ENCODE measurements around the gene EPB41L3.

Gene EPB41L3

GRCh38 chr18:5424903-5425664, 118.7 kb downstream of the EPB41L3 start:
- no peaks in the 10 kb centered on the region for H3K36me3 Mint-ChIP-seq
- no peak for ATAC-seq

GRCh38 chr18:5422626-5423025, 121.2 kb downstream of the EPB41L3 start:
- H3K4me1 Mint-ChIP-seq, result no peaks in the 10 kb centered on the region
- no peak for ATAC-seq
- no peak overlapping the region for H3K4me3 Mint-ChIP-seq
- no peak overlapping the region for H3K27ac Mint-ChIP-seq
- no peaks in the 10 kb centered on the region for H3K36me3 Mint-ChIP-seq
- peaks cover 40% of the 10 kb centered on the region for H3K27me3 Mint-ChIP-seq
- no peaks in the 10 kb centered on the region for H3K9me3 Mint-ChIP-seq

More at GRCh38 chr18:5424903-5425664, 118.7 kb downstream of the EPB41L3 start:
- H3K4me1 Mint-ChIP-seq, result no peaks in the 10 kb centered on the region
- H3K9me3 Mint-ChIP-seq, result no peaks in the 10 kb centered on the region
- peaks cover 31% of the 10 kb centered on the region for H3K27me3 Mint-ChIP-seq
- no peak overlapping the region for H3K27ac Mint-ChIP-seq
- no peak overlapping the region for H3K4me3 Mint-ChIP-seq

DNA sequence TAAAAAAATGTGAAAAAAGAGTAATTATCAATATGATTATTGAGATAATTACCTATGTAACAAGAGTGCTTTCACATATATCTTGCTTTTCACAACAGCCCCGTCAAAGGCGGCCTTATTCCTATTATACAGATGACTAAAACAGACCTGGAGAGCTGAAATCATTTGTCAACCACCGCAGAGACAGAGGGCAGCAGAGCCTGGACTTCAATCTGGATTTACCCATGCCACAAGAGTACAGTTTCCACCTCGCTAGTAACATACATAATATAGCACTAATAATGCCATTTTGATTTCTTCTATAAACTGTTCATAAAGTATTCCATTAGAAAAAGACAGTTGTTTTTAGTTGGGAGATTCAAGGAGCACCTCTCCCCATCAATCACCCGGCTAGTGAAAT, 121.8 kb downstream of the EPB41L3 start:
- Mint-ChIP-seq H3K36me3 (no peaks in the 10 kb centered on the region), H3K27ac (no peak overlapping the region), H3K9me3 (no peaks in the 10 kb centered on the region), H3K4me3 (no peak overlapping the region), H3K4me1 (no peaks in the 10 kb centered on the region), H3K27me3 (peaks cover 35% of the 10 kb centered on the region)
- ATAC-seq, result no peak

GRCh38 chr18:5420906-5421305, 122.9 kb downstream of the EPB41L3 start:
- Mint-ChIP-seq H3K27ac (no peak overlapping the region), H3K4me3 (no peak overlapping the region), H3K36me3 (no peaks in the 10 kb centered on the region), H3K27me3 (peaks cover 30% of the 10 kb centered on the region), H3K9me3 (no peaks in the 10 kb centered on the region), H3K4me1 (no peaks in the 10 kb centered on the region)
- no peak for ATAC-seq

- Mint-ChIP-seq H3K4me3 (no peak overlapping the region), H3K9me3 (no peaks in the 10 kb centered on the region), H3K4me1 (no peaks in the 10 kb centered on the region), H3K27ac (no peak overlapping the region), H3K36me3 (no peaks in the 10 kb centered on the region), H3K27me3 (peaks cover 30% of the 10 kb centered on the region)
- ATAC-seq, result no peak
Measured at GRCh38 chr18:5419601-5420000, 124.2 kb downstream of the EPB41L3 start.

DNA sequence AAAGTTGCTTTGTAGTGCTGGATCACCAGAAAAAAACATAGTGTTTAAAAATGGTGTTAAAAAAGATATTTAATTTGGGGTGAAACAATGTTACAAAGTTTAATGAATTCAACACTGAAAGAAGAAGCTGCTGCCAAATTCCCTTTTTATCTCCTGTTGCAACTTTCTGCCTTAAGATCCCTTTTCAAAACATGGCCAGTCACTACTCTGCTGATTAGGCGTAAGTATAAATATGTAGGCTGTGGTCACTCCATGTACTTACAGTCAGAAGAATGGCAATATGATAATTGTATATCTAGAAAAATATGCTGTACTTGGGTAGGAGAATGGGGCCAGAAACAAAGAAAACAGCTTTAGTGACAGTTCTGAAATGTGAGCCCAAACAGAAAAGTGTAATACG, 124.8 kb downstream of the EPB41L3 start:
- H3K27me3 Mint-ChIP-seq, result peaks cover 30% of the 10 kb centered on the region
- ATAC-seq, result no peak
- no peaks in the 10 kb centered on the region for H3K4me1 Mint-ChIP-seq
- H3K36me3 Mint-ChIP-seq, result no peaks in the 10 kb centered on the region
- H3K9me3 Mint-ChIP-seq, result no peaks in the 10 kb centered on the region
- no peak overlapping the region for H3K27ac Mint-ChIP-seq
- H3K4me3 Mint-ChIP-seq, result no peak overlapping the region

- ATAC-seq, result no peak
- Mint-ChIP-seq H3K9me3 (no peaks in the 10 kb centered on the region), H3K27me3 (peaks cover 21% of the 10 kb centered on the region), H3K36me3 (no peaks in the 10 kb centered on the region), H3K4me1 (no peaks in the 10 kb centered on the region), H3K27ac (no peak overlapping the region), H3K4me3 (no peak overlapping the region)
Measured at GRCh38 chr18:5417342-5417741, 126.5 kb downstream of the EPB41L3 start.

DNA sequence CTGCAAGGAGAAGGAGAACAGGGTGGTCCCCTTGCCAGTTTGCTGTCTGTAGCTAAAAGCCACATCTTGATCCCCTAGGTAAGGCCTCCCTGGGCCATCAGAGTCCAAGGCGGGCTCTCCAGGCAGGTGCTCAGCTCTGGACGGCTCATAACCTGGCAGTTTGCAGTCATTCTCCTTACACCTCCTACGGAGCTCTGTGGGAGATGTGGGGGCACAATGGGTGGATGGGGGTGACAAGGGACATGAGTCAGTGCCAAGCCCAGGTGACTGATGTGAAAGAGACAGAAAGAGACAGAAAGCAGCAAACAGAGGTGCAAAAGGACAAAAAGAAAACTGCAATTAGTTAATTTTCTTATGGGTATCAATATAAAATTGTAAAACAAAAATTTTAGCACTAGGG, 127.7 kb downstream of the EPB41L3 start:
- Mint-ChIP-seq H3K36me3 (no peaks in the 10 kb centered on the region), H3K4me1 (no peaks in the 10 kb centered on the region), H3K9me3 (no peaks in the 10 kb centered on the region), H3K27me3 (peaks cover 22% of the 10 kb centered on the region), H3K27ac (no peak overlapping the region), H3K4me3 (no peak overlapping the region)
- ATAC-seq, result no peak

DNA sequence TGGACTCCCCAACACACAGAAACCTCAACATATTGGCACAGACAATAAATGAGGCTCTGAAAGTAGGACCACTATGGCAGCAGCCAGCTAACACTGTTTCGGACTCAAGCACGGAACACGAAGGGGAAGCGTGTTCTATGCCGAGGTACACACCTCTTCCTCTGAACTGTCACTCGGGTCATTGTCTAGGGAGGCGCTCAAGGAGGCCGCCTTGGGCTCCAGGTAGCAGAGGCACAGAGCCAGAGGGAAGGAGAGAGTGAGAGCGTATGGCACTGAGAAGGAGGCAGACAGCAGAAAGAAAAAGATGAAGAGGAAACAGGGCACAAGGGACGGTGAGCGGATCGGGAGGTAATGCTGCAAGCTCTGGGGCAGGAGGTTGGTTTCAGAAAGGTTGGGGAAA, 128.1 kb downstream of the EPB41L3 start:
- Mint-ChIP-seq H3K36me3 (no peaks in the 10 kb centered on the region), H3K9me3 (no peaks in the 10 kb centered on the region), H3K27me3 (peaks cover 26% of the 10 kb centered on the region), H3K27ac (no peak overlapping the region), H3K4me3 (no peak overlapping the region), H3K4me1 (no peaks in the 10 kb centered on the region)
- ATAC-seq, result no peak

DNA sequence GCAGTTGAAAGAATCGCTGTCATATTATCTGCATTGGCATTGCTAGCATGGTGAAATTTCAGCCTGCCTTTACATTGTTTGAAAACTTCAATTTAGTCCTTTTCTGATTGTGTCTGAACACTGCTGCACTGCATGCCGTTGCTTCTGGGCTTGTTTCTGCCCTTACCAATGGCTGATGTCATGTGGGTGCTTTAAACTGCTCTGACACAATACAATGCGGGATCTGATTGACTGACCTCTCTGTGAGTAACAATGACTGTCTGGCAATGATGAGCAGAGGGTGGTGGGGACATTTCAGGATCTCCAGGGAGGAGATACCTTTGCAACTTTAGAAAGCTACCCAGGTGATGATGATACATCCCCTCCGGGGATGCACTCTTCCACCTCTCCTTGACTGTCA, 128.8 kb downstream of the EPB41L3 start:
- ATAC-seq, result no peak
- Mint-ChIP-seq H3K36me3 (no peaks in the 10 kb centered on the region), H3K27me3 (peaks cover 32% of the 10 kb centered on the region), H3K4me1 (no peaks in the 10 kb centered on the region), H3K4me3 (no peak overlapping the region), H3K9me3 (no peaks in the 10 kb centered on the region), H3K27ac (no peak overlapping the region)

DNA sequence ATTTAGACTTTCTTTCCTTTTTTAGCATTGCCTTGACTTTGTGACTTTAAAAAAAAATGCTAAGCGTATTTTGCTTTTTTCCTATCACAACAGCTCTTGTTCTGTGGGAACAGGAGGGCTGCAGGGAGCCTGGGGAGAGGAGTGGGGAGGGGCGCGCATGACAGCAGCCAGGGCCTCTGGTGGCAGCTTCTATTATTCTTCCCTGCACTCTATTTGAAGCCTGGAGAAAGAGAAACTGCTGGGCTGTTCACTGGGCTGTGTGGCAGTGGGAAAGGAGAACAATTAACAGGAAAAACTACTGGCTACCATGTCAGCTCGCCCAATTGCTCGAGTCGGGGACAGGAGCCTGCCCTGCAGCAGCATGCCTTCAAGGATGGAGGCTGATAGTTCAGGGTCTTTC, 129.3 kb downstream of the EPB41L3 start:
- H3K36me3 Mint-ChIP-seq, result no peaks in the 10 kb centered on the region
- no peak overlapping the region for H3K27ac Mint-ChIP-seq
- H3K27me3 Mint-ChIP-seq, result peaks cover 27% of the 10 kb centered on the region

DNA sequence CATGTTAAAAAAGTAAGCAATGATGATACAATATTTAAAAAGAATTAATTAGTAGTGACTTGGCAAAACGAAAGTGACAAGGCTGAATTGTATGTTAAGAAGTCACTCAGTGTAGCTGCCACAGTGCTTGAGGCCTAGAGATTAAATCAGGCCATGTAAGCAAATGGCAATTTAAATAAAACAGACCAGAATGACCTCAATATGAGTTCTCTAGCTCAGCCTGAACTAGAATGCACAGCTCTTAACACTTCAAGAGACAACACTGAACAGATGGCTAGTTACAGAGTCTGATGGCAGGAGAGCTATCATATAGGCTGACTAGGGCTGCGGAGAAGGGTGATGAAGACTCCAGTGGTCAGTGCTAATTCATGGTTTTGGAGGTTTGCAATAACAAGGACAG, 130.3 kb downstream of the EPB41L3 start:
- Mint-ChIP-seq H3K36me3 (no peaks in the 10 kb centered on the region), H3K4me1 (no peaks in the 10 kb centered on the region), H3K27ac (no peak overlapping the region), H3K4me3 (no peak overlapping the region), H3K27me3 (peaks cover 23% of the 10 kb centered on the region), H3K9me3 (no peaks in the 10 kb centered on the region)
- ATAC-seq, result no peak

More for the DNA sequence above, 129.3 kb downstream of the EPB41L3 start:
- Mint-ChIP-seq H3K9me3 (no peaks in the 10 kb centered on the region), H3K4me3 (no peak overlapping the region), H3K4me1 (no peaks in the 10 kb centered on the region)
- ATAC-seq, result no peak

DNA sequence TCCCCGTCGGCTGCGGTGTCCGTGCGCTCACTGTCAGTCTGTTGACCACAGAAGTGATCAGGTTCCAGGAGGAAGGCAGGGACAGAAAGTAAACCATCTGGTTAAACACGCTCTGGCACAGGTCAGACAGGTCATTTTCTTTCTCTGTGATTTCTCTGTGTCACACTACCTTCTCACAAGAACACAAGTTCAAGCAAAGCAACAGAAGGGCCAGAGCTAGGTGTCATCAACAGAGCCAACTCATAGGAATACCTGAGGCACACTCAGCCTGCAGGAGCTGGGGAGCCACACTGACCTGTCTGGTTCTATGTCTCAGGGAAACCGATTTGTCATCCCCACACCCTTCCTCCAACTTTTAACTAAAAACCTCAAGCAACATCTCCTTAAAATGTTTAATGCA, 133.2 kb downstream of the EPB41L3 start:
- no peak overlapping the region for H3K4me3 Mint-ChIP-seq
- H3K36me3 Mint-ChIP-seq, result no peaks in the 10 kb centered on the region
- ATAC-seq, result no peak
- H3K27me3 Mint-ChIP-seq, result peaks cover 14% of the 10 kb centered on the region
- H3K4me1 Mint-ChIP-seq, result no peaks in the 10 kb centered on the region
- no peaks in the 10 kb centered on the region for H3K9me3 Mint-ChIP-seq
- H3K27ac Mint-ChIP-seq, result no peak overlapping the region

DNA sequence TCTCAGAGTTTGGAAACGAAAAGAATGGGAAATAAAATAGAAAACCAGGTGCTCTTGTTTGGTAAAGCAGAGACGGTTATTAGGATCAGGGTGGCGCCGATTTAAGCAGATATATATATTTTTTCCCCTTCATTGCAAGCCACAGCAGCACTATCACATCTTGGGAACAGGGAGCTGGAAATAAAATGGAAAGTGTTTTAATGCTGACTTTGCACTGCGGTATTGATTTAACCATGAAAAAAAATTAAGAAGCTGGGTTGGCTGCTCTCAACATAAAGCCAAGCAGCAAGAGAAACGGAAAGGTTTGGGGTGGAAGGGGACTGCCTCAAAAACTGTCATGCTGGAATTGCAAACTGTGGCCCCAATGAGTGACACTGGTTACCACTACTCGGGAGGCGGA, 145.5 kb downstream of the EPB41L3 start:
- no peak for ATAC-seq
- Mint-ChIP-seq H3K4me3 (no peak overlapping the region), H3K4me1 (no peaks in the 10 kb centered on the region), H3K9me3 (no peaks in the 10 kb centered on the region), H3K27me3 (peaks cover 40% of the 10 kb centered on the region), H3K27ac (no peak overlapping the region), H3K36me3 (no peaks in the 10 kb centered on the region)

- Mint-ChIP-seq H3K36me3 (no peaks in the 10 kb centered on the region), H3K9me3 (no peaks in the 10 kb centered on the region), H3K27me3 (peaks cover 40% of the 10 kb centered on the region), H3K27ac (no peak overlapping the region), H3K4me3 (no peak overlapping the region), H3K4me1 (no peaks in the 10 kb centered on the region)
- ATAC-seq, result no peak
Measured at GRCh38 chr18:5397102-5397501, 146.7 kb downstream of the EPB41L3 start.

DNA sequence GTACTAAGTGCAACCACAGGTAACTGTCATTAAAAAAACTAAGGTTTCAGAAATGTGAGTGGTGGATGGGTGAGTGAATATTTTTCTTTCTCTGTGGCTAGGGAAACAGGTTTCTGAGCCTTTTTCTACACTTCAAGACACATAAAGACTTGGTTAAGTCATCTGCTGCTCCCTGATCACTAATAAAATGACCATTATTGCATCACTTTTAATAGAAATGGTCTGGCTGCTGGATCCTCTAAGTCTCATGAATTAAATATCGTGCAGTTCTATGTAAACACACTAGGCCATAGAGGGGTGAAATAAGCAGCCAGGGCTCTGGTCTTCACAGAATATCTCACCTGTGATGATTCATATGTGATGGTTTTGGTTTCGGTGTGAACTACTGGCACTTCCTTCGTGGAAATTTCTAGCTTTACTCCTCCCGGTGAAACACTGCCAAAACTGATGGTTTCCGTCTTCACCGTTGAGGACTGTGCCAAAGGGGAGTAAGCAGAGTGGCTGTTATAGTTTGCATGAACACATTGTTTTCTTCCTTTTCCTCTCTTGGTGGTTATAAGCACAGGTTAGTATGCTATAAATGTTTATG, 147.8 kb downstream of the EPB41L3 start:
- ATAC-seq, result no peak
- Mint-ChIP-seq H3K36me3 (no peaks in the 10 kb centered on the region), H3K27ac (no peak overlapping the region), H3K4me1 (no peaks in the 10 kb centered on the region), H3K9me3 (no peaks in the 10 kb centered on the region), H3K4me3 (no peak overlapping the region), H3K27me3 (peaks cover 40% of the 10 kb centered on the region)

Measured in stimulated activated memory B cell treated with anti-CD40 and anti-IgM and Interleukin-4, amounts not matched to agents 10 μg/mL and 1 μg/mL and 100 μg/mL, for 72 hours (primary cell).